SK-N-SH treated with all-trans-retinoic acid at 6 μM for 48 hours (cell line): ENCODE data around the gene EMILIN2.

Source experiments
- ARNTL ChIP-seq: fragments of 450-650 bp; formaldehyde crosslinking; IDR thresholded peaks from 2 replicates; pipeline ENCODE4 v1.5.0; 2020; ENCODE audit warnings: low read depth, mild to moderate bottlenecking, moderate library complexity, borderline replicate concordance
- BACH2 ChIP-seq: fragments of 250-450 bp; sonication (Bioruptor Pico); IDR thresholded peaks from 2 replicates; pipeline ENCODE4 v1.9.0; 2021; ENCODE audit warnings: mild to moderate bottlenecking, borderline replicate concordance
- CREB5 ChIP-seq: fragments of 250-450 bp; sonication (Bioruptor Pico); IDR thresholded peaks from 2 replicates; pipeline ENCODE4 v1.5.1; 2020; ENCODE audit warnings: low read depth, mild to moderate bottlenecking, moderate library complexity
- GLIS3 ChIP-seq: fragments of 250-450 bp; sonication (Bioruptor Pico); IDR thresholded peaks from 2 replicates; pipeline ENCODE4 v1.5.0; 2020; ENCODE audit warnings: mild to moderate bottlenecking, moderate library complexity
- OSR1 ChIP-seq: fragments of 250-450 bp; sonication (Bioruptor Pico); IDR thresholded peaks from 2 replicates; pipeline ENCODE4 v1.8.0; 2022; ENCODE audit warnings: moderate library complexity, mild to moderate bottlenecking, inconsistent platforms
- PATZ1 ChIP-seq: fragments of 250-450 bp; sonication (Bioruptor Pico); IDR thresholded peaks from 2 replicates; pipeline ENCODE4 v1.8.0; 2020; ENCODE audit warnings: mild to moderate bottlenecking, moderate library complexity, borderline replicate concordance
- TSHZ2 ChIP-seq: fragments of 250-450 bp; sonication (Bioruptor Pico); IDR thresholded peaks from 2 replicates; pipeline ENCODE4 v1.5.0; 2020; ENCODE audit warnings: mild to moderate bottlenecking, moderate library complexity
- ZC3H10 ChIP-seq: fragments of 250-450 bp; sonication (Bioruptor Pico); IDR thresholded peaks from 2 replicates; pipeline ENCODE4 v1.5.1; 2021; ENCODE audit warnings: mild to moderate bottlenecking, moderate library complexity

- TF ChIP-seq ZC3H10 (CRISPR knock-in tag) (no peak), TSHZ2 (CRISPR knock-in tag) (no peak), CREB5 (no peak), BACH2 (no peak), ARNTL (CRISPR knock-in tag) (no peak), PATZ1 (CRISPR knock-in tag) (no peak), OSR1 (CRISPR knock-in tag) (no peak), GLIS3 (CRISPR knock-in tag) (no peak)
Observed at GRCh38 chr18:2908166-2908945, 61.5 kb downstream of the EMILIN2 start.
